PC-9 (cell line): ENCODE data around the gene CNBP. TPM values are rescaled to one million over a fixed set of nuclear protein-coding genes. Genes with fewer than 3 reads are reported as not detected.
"Not testable (repeated sequence)": the region's sequence is repeated elsewhere in the genome, so short reads cannot be mapped to it uniquely, and the experiment has no call there.

Source experiments
- BruUV-seq: library from RNA; stranded (reverse); fragments of 400-500 nt; replicated peaks from 2 replicates; lab custom pipeline; 2021; lab: Mats Ljungman, UMichigan
- CTCF ChIA-PET: fragments of 300-600 bp; sonication (Branson Sonifier 250); formaldehyde crosslinking; loops from one replicate; lab custom pipeline; 2022; ENCODE audit warnings: antibody characterized with exemption; lab: Charles Lee
- POLR2A ChIA-PET: fragments of 300-600 bp; sonication (Branson Sonifier 250); formaldehyde crosslinking; loops from one replicate; lab custom pipeline; 2022; ENCODE audit warnings: antibody characterized with exemption; ENCODE audit not compliant: unreplicated experiment; lab: Charles Lee
- DNase-seq, 2 experiments: peaks; one replicate each; pipeline versions ENCODE4 v3.0.0 to v3.0.0-alpha.2; 2015 to 2022; ENCODE audit warnings: mixed read lengths in 1 of 2
- H2AFZ ChIP-seq: fragments of 200-600 bp; sonication (generic); 2 replicates; pipeline ENCODE4 v1.8.1; 2017; ENCODE audit warnings: antibody characterized with exemption
- H3F3A ChIP-seq: fragments of 200-600 bp; sonication (generic); 2 replicates; pipeline ENCODE4 v1.8.1; 2017; ENCODE audit warnings: antibody characterized with exemption, mild to moderate bottlenecking, low read depth; ENCODE audit not compliant: insufficient read depth
- H3K27ac ChIP-seq: fragments of 200-600 bp; sonication (generic); 2 replicates; pipeline ENCODE4 v1.6.1; 2016; ENCODE audit warnings: mixed run types
- H3K27me3 ChIP-seq: fragments of 200-600 bp; sonication (generic); 2 replicates; pipeline ENCODE4 v1.6.1; 2016; ENCODE audit warnings: low read depth, mixed run types; ENCODE audit not compliant: insufficient read depth
- H3K36me3 ChIP-seq: fragments of 200-600 bp; sonication (generic); 2 replicates; pipeline ENCODE4 v1.6.1; 2016; ENCODE audit warnings: low read depth, mixed run types
- H3K4me1 ChIP-seq: fragments of 200-600 bp; sonication (generic); replicated peaks from 2 replicates; pipeline ENCODE4 v1.6.1; 2016; ENCODE audit warnings: mixed run types; ENCODE audit not compliant: insufficient read depth
- H3K4me2 ChIP-seq: fragments of 200-600 bp; sonication (generic); 2 replicates; pipeline ENCODE4 v1.6.1; 2017; ENCODE audit warnings: mixed run types
- H3K4me3 ChIP-seq: fragments of 200-600 bp; sonication (generic); 2 replicates; pipeline ENCODE4 v1.6.1; 2016; ENCODE audit warnings: mixed run types
- H3K79me2 ChIP-seq: fragments of 200-600 bp; sonication (generic); 2 replicates; pipeline ENCODE4 v1.6.1; 2017; ENCODE audit warnings: low read depth, mixed run types
- H3K9me2 ChIP-seq: fragments of 200-600 bp; sonication (generic); 2 replicates; pipeline ENCODE4 v1.8.1; 2017; ENCODE audit warnings: mild to moderate bottlenecking; ENCODE audit not compliant: insufficient read depth
- H3K9me3 ChIP-seq: fragments of 200-600 bp; sonication (generic); 2 replicates; pipeline ENCODE4 v1.8.1; 2016; ENCODE audit warnings: low read depth; ENCODE audit not compliant: insufficient read depth
- H4K20me1 ChIP-seq: fragments of 200-600 bp; sonication (generic); 2 replicates; pipeline ENCODE4 v1.8.1; 2017; ENCODE audit not compliant: insufficient read depth
- CTCF ChIP-seq: fragments of 200-600 bp; sonication (generic); conservative IDR thresholded peaks from 2 replicates; pipeline ENCODE4 v1.6.1; 2017; ENCODE audit warnings: mixed run types, antibody characterized with exemption, mild to moderate bottlenecking, moderate library complexity
- EZH2 ChIP-seq: fragments of 200-600 bp; sonication (generic); IDR thresholded peaks from 2 replicates; pipeline ENCODE4 v1.8.0; 2017; ENCODE audit warnings: antibody characterized with exemption, low read depth
- intact Hi-C: fragments of 100-400 bp; cut with micrococcal nuclease; formaldehyde crosslinking; loops from one replicate; pipeline ENCODE4 v1.10.0; 2022; ENCODE audit not compliant: unreplicated experiment
- total RNA-seq: library from RNA; stranded (reverse); gene quantifications from 2 replicates; pipeline ENCODE4 v1.2.3, GENCODE V29; 2021

Gene CNBP
- total RNA-seq, 1 experiment from 2014 or later, result 265 TPM

GRCh38 chr3:129139911-129140310 lies 43.8 kb downstream of the CNBP start:
- POLR2A ChIA-PET, result no interaction called here
- Histone ChIP-seq H3K9me3 (no peaks in the 10 kb centered on the region), H3K36me3 (peaks cover 12% of the 10 kb centered on the region; the same call in 1 of the 2 replicates), H4K20me1 (no peaks in the 10 kb centered on the region), H3K4me2 (no peak overlapping the region), H3K79me2 (no peaks in the 10 kb centered on the region), H2AFZ (no peak overlapping the region), H3K4me3 (no peak overlapping the region), H3K4me1 (no peaks in the 10 kb centered on the region), H3F3A (no peaks in the 10 kb centered on the region), H3K27me3 (no peaks in the 10 kb centered on the region), H3K27ac (no peak overlapping the region), H3K9me2 (no peaks in the 10 kb centered on the region)
- CTCF ChIA-PET, result no interaction called here
- no peak for DNase-seq
- no TSS peak for BruUV-seq
- TF ChIP-seq CTCF (no peak), EZH2 (no peak)
- intact Hi-C loops, result no loop called here

- H3K27ac ChIP-seq, H3K9me2 ChIP-seq, H3K79me2 ChIP-seq, intact Hi-C loops, H3F3A ChIP-seq, H3K4me1 ChIP-seq, H3K27me3 ChIP-seq, H3K9me3 ChIP-seq, BruUV-seq, POLR2A ChIA-PET, H2AFZ ChIP-seq, H3K4me2 ChIP-seq, H3K4me3 ChIP-seq, DNase-seq, H4K20me1 ChIP-seq: not testable (repeated sequence)
- H3K36me3 ChIP-seq, result peaks cover 11% of the 10 kb centered on the region; the same call in 1 of the 2 replicates
- CTCF ChIA-PET, result interaction anchor here (0.6 to 0.7 kb wide), 3 partner anchors 18 to 156 kb away, joined by 3 to 7 read pairs (median 4); no protein-coding TSS in a partner anchor
These were observed 47.4 kb downstream of the CNBP start for GRCh38 chr3:129136275-129136674.

- Histone ChIP-seq H3K36me3 (peaks cover 9% of the 10 kb centered on the region; the same call in 1 of the 2 replicates), H3K27me3 (no peaks in the 10 kb centered on the region), H3F3A (no peaks in the 10 kb centered on the region), H3K9me2 (no peaks in the 10 kb centered on the region), H3K9me3 (no peaks in the 10 kb centered on the region), H3K4me3 (no peak overlapping the region), H3K27ac (no peak overlapping the region), H3K79me2 (no peaks in the 10 kb centered on the region), H3K4me2 (no peak overlapping the region), H4K20me1 (no peaks in the 10 kb centered on the region), H3K4me1 (no peaks in the 10 kb centered on the region), H2AFZ (no peak overlapping the region)
- intact Hi-C loops, result no loop called here
- DNase-seq, result no peak
- CTCF ChIA-PET, result no interaction called here
- TF ChIP-seq EZH2 (no peak), CTCF (no peak)
- no TSS peak for BruUV-seq
- POLR2A ChIA-PET, result interaction anchor here (0.7 kb wide), 1 partner anchor 189 kb away, joined by 4 read pairs; no protein-coding TSS in a partner anchor
These were observed 51.4 kb downstream of the CNBP start for GRCh38 chr3:129132097-129132866.
